Keratinocyte (primary cell): ENCODE measurements around the gene BICD2. TPM values are rescaled to one million over a fixed set of nuclear protein-coding genes. Genes with fewer than 3 reads are reported as not detected.

Experiments
- DNase-seq: peaks from one replicate; pipeline ENCODE4 v3.0.0-alpha.2; 2011; ENCODE audit warnings: low read depth, missing footprints, low spot score
- FAIRE-seq: peaks from 2 replicates; lab custom pipeline; 2011; peaks lifted over from hg19 to GRCh38; lab: Jason Lieb, UNC
- H2AFZ ChIP-seq: 2 replicates; pipeline ENCODE4 v1.6.0; 2012; ENCODE audit warnings: low read length, control low read depth, inconsistent platforms; ENCODE audit not compliant: control insufficient read depth
- H3K27ac ChIP-seq: 2 replicates; pipeline ENCODE4 v1.5.1; 2011; ENCODE audit warnings: low read length; ENCODE audit not compliant: control insufficient read depth, insufficient read depth
- H3K27me3 ChIP-seq: 3 replicates; pipeline ENCODE4 v1.6.0; 2011; ENCODE audit warnings: low read length; ENCODE audit not compliant: control insufficient read depth, insufficient read depth; ENCODE audit errors: extremely low read depth
- H3K36me3 ChIP-seq, 2 experiments: 2 replicates in 1 of 2; 3 replicates in 1 of 2; pipeline ENCODE4 v1.5.1; 2011; ENCODE audit warnings: low read length in 2 of 2, mild to moderate bottlenecking in 1 of 2; ENCODE audit not compliant: control insufficient read depth in 2 of 2, insufficient read depth in 2 of 2; ENCODE audit errors: extremely low read depth in 1 of 2
- H3K4me1 ChIP-seq: 3 replicates; pipeline ENCODE4 v1.5.1; 2011; ENCODE audit warnings: low read length; ENCODE audit not compliant: control insufficient read depth, insufficient read depth; ENCODE audit errors: extremely low read depth
- H3K4me2 ChIP-seq: 3 replicates; pipeline ENCODE4 v1.6.0; 2011; ENCODE audit warnings: low read depth, low read length; ENCODE audit not compliant: control insufficient read depth, insufficient read depth; ENCODE audit errors: extremely low read depth
- H3K4me3 ChIP-seq, 3 experiments: fragments of 200-600 bp in 1 of 3; sonication (generic) in 1 of 3; 2 replicates in 2 of 3; 3 replicates in 1 of 3; pipeline ENCODE4 v1.5.1; 2011 to 2016; ENCODE audit warnings: low read length in 3 of 3, mild to moderate bottlenecking in 3 of 3, control low read depth in 2 of 3, inconsistent platforms in 1 of 3, low read depth in 1 of 3, mixed read lengths in 1 of 3, mixed run types in 1 of 3, moderate library complexity in 1 of 3; ENCODE audit not compliant: control insufficient read depth in 2 of 3, insufficient read depth in 2 of 3; ENCODE audit errors: extremely low read depth in 1 of 3
- H3K79me2 ChIP-seq: 2 replicates; pipeline ENCODE4 v1.6.0; 2012; ENCODE audit warnings: low read length; ENCODE audit not compliant: control insufficient read depth, insufficient read depth
- H3K9ac ChIP-seq: 3 replicates; pipeline ENCODE4 v1.6.0; 2011; ENCODE audit warnings: low read length; ENCODE audit not compliant: control insufficient read depth, insufficient read depth; ENCODE audit errors: extremely low read depth
- H3K9me1 ChIP-seq: 3 replicates; pipeline ENCODE4 v1.6.0; 2011; ENCODE audit warnings: low read length; ENCODE audit not compliant: control insufficient read depth, insufficient read depth; ENCODE audit errors: extremely low read depth
- H3K9me3 ChIP-seq: 2 replicates; pipeline ENCODE4 v1.5.1; 2012; ENCODE audit warnings: low read depth, low read length; ENCODE audit not compliant: control insufficient read depth
- H4K20me1 ChIP-seq: 3 replicates; pipeline ENCODE4 v1.6.0; 2011; ENCODE audit warnings: low read length; ENCODE audit not compliant: control insufficient read depth, insufficient read depth; ENCODE audit errors: extremely low read depth
- EZH2 ChIP-seq: IDR thresholded peaks from one replicate; pipeline ENCODE4 v1.6.1; 2012; ENCODE audit warnings: inconsistent platforms, mild to moderate bottlenecking, low read length, moderate library complexity
- dilution Hi-C: fragments of 300-500 bp; cut with MboI; formaldehyde crosslinking; loops from one replicate; pipeline ENCODE4 v1.7.0; 2020; ENCODE audit warnings: low sequenced_read_pairs; ENCODE audit not compliant: extremely low pct_ligation_motif_present
- polyA plus RNA-seq, 5 experiments: library from polyadenylated mRNA; depleted of rRNA in 3 of 5; stranded (reverse) in 3 of 5; stranded (forward) in 1 of 5; unstranded in 1 of 5; fragments of >200 nt; gene quantifications; 1 replicate in 1 of 5; 2 replicates in 3 of 5; 3 replicates in 1 of 5; pipeline versions ENCODE4 v1.2.1 to v1.2.3, GENCODE V29; 2011 to 2012; ENCODE audit warnings: missing spikeins in 2 of 5, low read depth in 1 of 5, low replicate concordance in 1 of 5
- TF ChIP-seq, protein P1 (sequence below), 3 experiments: IDR thresholded peaks in 1 of 3; conservative IDR thresholded peaks in 1 of 3; optimal IDR thresholded peaks in 1 of 3; 2 replicates in 2 of 3; 3 replicates in 1 of 3; pipeline versions ENCODE3 to v1.5.1; 2011; ENCODE audit warnings: low read length in 3 of 3, mild to moderate bottlenecking in 3 of 3, moderate library complexity in 2 of 3, control low read depth in 1 of 3, inconsistent platforms in 1 of 3; ENCODE audit not compliant: insufficient read depth in 2 of 3; ENCODE audit errors: extremely low read depth in 1 of 3

The BICD2 gene
- polyA plus RNA-seq, 1 donor (not counting 4 experiments of a cell fraction or from before 2014, with no cell fraction given), result 41.9 TPM

DNA sequence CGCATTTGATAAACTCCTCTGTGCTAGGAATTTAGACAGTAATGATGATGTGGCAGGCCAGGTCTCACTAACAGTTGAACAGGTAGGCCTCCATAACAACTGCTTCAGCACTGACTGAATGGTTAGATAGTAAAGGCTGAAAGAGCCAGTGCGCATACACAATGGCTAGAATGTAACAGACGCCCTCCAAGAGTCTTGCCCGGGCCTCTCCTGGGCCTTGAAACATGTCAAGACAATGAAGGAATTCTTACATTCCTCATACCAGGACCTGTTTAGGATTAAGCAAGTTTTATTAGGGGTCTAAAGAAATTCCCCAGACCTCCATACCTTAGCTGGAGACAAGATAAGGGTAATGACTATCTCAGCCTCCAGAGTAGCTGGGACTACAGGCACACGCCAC lies 6.7 kb upstream of the BICD2 start:
- DNase-seq (no peak), FAIRE-seq (no peak)
- H3K9ac ChIP-seq, result peak overlapping the region; percentile 57
- H3K79me2 ChIP-seq, result no peaks in the 10 kb centered on the region
- H3K4me3 ChIP-seq, result peak overlapping the region in 1 of 3 experiments; percentile 8
- H3K4me2 ChIP-seq, result peak overlapping the region; percentile 65
- H3K4me1 ChIP-seq, result peaks cover 41% of the 10 kb centered on the region
- no peaks in the 10 kb centered on the region for H3K27me3 ChIP-seq
- dilution Hi-C loops, result no loop called here
- no peak overlapping the region for H2AFZ ChIP-seq
- no peaks in the 10 kb centered on the region for H3K9me3 ChIP-seq
- H3K27ac ChIP-seq, result peak overlapping the region; percentile 85
- no peaks in the 10 kb centered on the region for H3K36me3 ChIP-seq
- H3K9me1 ChIP-seq, result no peaks in the 10 kb centered on the region
- TF ChIP-seq, protein P1, sequence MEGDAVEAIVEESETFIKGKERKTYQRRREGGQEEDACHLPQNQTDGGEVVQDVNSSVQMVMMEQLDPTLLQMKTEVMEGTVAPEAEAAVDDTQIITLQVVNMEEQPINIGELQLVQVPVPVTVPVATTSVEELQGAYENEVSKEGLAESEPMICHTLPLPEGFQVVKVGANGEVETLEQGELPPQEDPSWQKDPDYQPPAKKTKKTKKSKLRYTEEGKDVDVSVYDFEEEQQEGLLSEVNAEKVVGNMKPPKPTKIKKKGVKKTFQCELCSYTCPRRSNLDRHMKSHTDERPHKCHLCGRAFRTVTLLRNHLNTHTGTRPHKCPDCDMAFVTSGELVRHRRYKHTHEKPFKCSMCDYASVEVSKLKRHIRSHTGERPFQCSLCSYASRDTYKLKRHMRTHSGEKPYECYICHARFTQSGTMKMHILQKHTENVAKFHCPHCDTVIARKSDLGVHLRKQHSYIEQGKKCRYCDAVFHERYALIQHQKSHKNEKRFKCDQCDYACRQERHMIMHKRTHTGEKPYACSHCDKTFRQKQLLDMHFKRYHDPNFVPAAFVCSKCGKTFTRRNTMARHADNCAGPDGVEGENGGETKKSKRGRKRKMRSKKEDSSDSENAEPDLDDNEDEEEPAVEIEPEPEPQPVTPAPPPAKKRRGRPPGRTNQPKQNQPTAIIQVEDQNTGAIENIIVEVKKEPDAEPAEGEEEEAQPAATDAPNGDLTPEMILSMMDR (optimal IDR thresholded peaks at IDR 0.05 in 1 of 3, IDR thresholded peaks at IDR 0.05 in 1 of 3, conservative IDR thresholded peaks at IDR 0.05 in 1 of 3; ENCODE audit: extremely low read depth in 1 of 3, insufficient read depth in 2 of 3, low read length in 3 of 3), result no peak
- TF ChIP-seq EZH2, result no peak
- H4K20me1 ChIP-seq, result no peaks in the 10 kb centered on the region

DNA sequence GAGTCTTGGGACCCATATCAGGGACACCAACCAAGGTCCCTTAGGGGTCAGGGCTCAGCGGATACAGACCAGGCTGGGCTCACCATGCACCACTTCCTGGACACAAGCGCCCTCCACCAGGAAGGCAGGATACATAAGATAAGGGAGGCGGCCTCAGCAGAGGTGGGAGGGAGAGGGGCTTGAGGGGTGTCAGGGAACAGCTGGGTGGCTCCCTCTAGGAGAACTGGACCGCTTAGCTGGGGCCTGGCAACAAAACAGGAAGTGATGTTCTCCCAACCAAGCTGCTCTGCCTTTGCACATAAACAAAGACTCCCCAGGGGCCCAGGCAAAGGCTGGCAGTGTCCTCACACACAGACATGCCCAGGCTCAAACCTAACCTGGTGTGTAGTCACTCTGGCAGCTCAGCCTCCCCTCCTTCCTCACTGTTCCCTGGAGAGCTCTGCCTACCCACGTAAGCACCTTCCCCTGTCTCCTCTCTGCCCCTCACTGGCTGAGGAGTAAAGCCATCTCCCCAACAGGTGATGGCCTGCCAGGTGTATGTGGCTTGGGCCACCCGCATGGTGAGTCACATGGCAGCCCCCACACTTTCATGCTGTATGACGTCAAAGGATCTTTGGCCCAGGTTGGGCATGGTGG lies 5.8 kb upstream of the BICD2 start:
- no peaks in the 10 kb centered on the region for H3K79me2 ChIP-seq
- no peaks in the 10 kb centered on the region for H3K9me3 ChIP-seq
- peak; percentile 98 for DNase-seq
- H3K4me1 ChIP-seq, result peaks cover 49% of the 10 kb centered on the region
- peak overlapping the region; percentile 85 for H3K27ac ChIP-seq
- no peaks in the 10 kb centered on the region for H4K20me1 ChIP-seq
- peak overlapping the region; percentile 64 for H2AFZ ChIP-seq
- peak overlapping the region; percentile 57 for H3K9ac ChIP-seq
- H3K27me3 ChIP-seq, result no peaks in the 10 kb centered on the region
- H3K9me1 ChIP-seq, result no peaks in the 10 kb centered on the region
- peak; percentile 79 for FAIRE-seq
- dilution Hi-C loops, result no loop called here
- H3K4me3 ChIP-seq, result no peak overlapping the region
- peak overlapping the region; percentile 65 for H3K4me2 ChIP-seq
- TF ChIP-seq, protein P1 (optimal IDR thresholded peaks at IDR 0.05 in 1 of 3, IDR thresholded peaks at IDR 0.05 in 1 of 3, conservative IDR thresholded peaks at IDR 0.05 in 1 of 3; ENCODE audit: extremely low read depth in 1 of 3, insufficient read depth in 2 of 3, low read length in 3 of 3), result no peak
- TF ChIP-seq EZH2, result no peak
- no peaks in the 10 kb centered on the region for H3K36me3 ChIP-seq
